Chondrocyte (in vitro differentiated cells): ENCODE measurements around the gene ATP6V0E2. TPM values are rescaled to one million over a fixed set of nuclear protein-coding genes. Genes with fewer than 3 reads are reported as not detected.

Experiments
- DNase-seq: peaks from one replicate; pipeline ENCODE4 v3.0.0; 2021; ENCODE audit warnings: mixed read lengths, low spot score
- H3K27ac Mint-ChIP-seq: one replicate; pipeline ENCODE4 v1.8.0; 2021; ENCODE audit warnings: mild to moderate bottlenecking, moderate library complexity, mixed read lengths; ENCODE audit not compliant: unreplicated experiment
- H3K27me3 Mint-ChIP-seq: 2 replicates; pipeline ENCODE4 v1.8.0; 2021; ENCODE audit warnings: low read depth, mixed read lengths
- H3K36me3 Mint-ChIP-seq: 2 replicates; pipeline ENCODE4 v1.8.0; 2021; ENCODE audit warnings: low read depth, mixed read lengths
- H3K4me1 Mint-ChIP-seq: 2 replicates; pipeline ENCODE4 v1.8.0; 2021; ENCODE audit warnings: low read depth, mild to moderate bottlenecking, mixed read lengths
- H3K4me3 Mint-ChIP-seq: one replicate; pipeline ENCODE4 v1.8.0; 2021; ENCODE audit warnings: mild to moderate bottlenecking, moderate library complexity, mixed read lengths; ENCODE audit not compliant: unreplicated experiment
- H3K9me3 Mint-ChIP-seq: 2 replicates; pipeline ENCODE4 v1.8.0; 2021; ENCODE audit warnings: low read depth, mixed read lengths
- total RNA-seq: library from RNA; stranded (reverse); gene quantifications from 3 replicates; pipeline ENCODE4 v1.2.1, GENCODE V29; 2021
- TF ChIP-seq, protein P1 (sequence below): fragments of 200-600 bp; sonication (generic); IDR thresholded peaks from 2 replicates; pipeline ENCODE4 v1.5.0; 2021; ENCODE audit warnings: antibody characterized with exemption, mild to moderate bottlenecking, moderate library complexity

ATP6V0E2 gene
- total RNA-seq, 1 donor from 2014 or later = 24.8 TPM

DNA sequence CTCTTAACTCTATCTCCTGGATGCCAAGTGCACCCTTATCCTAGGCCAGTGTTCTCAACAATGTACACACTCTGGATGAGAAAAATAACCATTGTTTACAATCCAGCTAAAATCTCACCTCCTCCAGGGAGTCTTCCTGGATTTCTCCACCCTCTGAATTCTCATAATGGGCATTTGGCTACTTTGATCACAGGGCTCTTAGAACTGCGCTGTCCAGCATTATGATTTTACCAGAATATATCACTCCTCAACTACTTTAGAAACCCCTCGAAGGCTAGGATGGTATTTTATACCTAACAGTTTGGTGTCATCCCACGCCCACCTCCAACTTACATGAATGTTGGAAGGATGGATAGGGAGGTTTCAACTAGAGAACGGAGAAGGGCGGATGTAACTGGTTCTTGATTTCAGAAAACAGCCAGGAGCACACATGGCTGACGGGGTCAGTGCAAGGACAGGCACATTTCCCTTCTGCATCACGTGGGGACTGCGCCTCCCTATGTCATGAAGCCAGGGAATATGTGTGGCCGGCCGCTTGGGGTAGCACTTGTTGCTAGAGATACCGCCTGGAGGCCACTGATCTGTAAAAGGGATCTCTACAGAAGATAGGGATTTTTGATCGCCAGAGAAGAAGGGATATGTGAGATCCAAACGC is 1.2 kb upstream of the ATP6V0E2 start:
- H3K9me3 Mint-ChIP-seq = no peaks in the 10 kb centered on the region
- H3K4me1 Mint-ChIP-seq = peaks cover 17% of the 10 kb centered on the region
- peak overlapping the region; percentile 90 for H3K27ac Mint-ChIP-seq
- no peaks in the 10 kb centered on the region for H3K36me3 Mint-ChIP-seq
- DNase-seq = no peak
- H3K4me3 Mint-ChIP-seq = peak overlapping the region; percentile 83
- TF ChIP-seq, protein P1, sequence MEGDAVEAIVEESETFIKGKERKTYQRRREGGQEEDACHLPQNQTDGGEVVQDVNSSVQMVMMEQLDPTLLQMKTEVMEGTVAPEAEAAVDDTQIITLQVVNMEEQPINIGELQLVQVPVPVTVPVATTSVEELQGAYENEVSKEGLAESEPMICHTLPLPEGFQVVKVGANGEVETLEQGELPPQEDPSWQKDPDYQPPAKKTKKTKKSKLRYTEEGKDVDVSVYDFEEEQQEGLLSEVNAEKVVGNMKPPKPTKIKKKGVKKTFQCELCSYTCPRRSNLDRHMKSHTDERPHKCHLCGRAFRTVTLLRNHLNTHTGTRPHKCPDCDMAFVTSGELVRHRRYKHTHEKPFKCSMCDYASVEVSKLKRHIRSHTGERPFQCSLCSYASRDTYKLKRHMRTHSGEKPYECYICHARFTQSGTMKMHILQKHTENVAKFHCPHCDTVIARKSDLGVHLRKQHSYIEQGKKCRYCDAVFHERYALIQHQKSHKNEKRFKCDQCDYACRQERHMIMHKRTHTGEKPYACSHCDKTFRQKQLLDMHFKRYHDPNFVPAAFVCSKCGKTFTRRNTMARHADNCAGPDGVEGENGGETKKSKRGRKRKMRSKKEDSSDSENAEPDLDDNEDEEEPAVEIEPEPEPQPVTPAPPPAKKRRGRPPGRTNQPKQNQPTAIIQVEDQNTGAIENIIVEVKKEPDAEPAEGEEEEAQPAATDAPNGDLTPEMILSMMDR = peak; percentile 64
- no peaks in the 10 kb centered on the region for H3K27me3 Mint-ChIP-seq

DNA sequence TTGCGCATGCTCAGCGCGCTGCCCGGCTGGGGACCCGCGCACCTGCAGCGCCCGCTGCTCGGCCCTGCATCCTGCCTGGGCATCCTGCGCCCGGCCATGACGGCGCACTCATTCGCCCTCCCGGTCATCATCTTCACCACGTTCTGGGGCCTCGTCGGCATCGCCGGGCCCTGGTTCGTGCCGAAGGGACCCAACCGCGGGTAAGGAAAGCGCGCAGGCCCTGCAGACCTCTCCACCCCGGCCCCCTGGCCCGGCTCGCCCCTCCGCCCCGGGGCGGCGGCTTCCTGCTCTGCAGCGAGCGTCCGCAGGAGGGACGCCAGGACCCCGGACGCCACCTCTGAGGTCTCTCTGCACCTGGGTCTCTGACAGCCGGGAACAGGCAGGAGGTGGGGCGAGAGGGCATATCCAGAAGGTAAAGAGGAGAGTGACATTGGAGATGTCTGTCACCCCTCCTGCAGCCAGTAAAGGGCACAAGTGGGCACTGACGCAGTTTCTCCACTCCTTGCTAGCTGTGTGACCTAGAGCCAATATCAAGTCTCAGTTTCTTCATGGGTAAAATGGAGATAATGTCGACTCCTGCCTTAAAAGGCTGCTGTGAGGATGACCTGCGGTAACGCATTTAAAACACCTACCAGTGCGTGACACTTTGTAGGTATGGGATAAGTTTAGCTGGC is 338 bp downstream of the ATP6V0E2 start:
- H3K4me1 Mint-ChIP-seq = peaks cover 17% of the 10 kb centered on the region
- no peaks in the 10 kb centered on the region for H3K27me3 Mint-ChIP-seq
- H3K9me3 Mint-ChIP-seq = no peaks in the 10 kb centered on the region
- H3K4me3 Mint-ChIP-seq = peak overlapping the region; percentile 83
- no peak overlapping the region for H3K27ac Mint-ChIP-seq
- TF ChIP-seq, protein P1 = no peak
- DNase-seq = no peak
- peaks cover 2% of the 10 kb centered on the region for H3K36me3 Mint-ChIP-seq

DNA sequence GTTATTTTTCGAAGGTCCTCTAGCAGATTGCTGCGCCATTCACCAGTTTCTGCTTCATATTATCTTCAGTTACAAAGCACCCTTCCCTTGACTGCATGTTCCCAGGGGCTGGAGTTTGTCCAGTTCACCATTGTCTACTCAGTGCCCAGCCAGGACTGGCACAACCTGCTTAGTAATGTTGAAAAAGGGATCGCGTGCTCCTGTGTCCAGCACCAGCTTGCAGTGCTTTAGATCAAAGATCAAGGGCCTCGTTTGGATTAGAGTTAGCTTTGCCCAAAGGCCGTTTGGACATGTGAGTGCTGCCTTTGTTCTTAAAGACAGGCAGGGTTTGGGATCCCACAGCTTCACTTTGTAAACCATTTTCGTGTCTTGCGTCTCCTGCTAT is 867 bp downstream of the ATP6V0E2 start:
- no peak for DNase-seq
- TF ChIP-seq, protein P1 = no peak
- Mint-ChIP-seq H3K27me3 (no peaks in the 10 kb centered on the region), H3K4me3 (peak overlapping the region; percentile 83), H3K27ac (no peak overlapping the region), H3K36me3 (peaks cover 2% of the 10 kb centered on the region), H3K9me3 (no peaks in the 10 kb centered on the region), H3K4me1 (peaks cover 17% of the 10 kb centered on the region)

GRCh38 chr7:149875396-149875795 is 1.6 kb downstream of the ATP6V0E2 start:
- Mint-ChIP-seq H3K4me1 (peaks cover 17% of the 10 kb centered on the region), H3K36me3 (peaks cover 2% of the 10 kb centered on the region), H3K27ac (peak overlapping the region; percentile 51), H3K9me3 (no peaks in the 10 kb centered on the region), H3K4me3 (no peak overlapping the region), H3K27me3 (no peaks in the 10 kb centered on the region)
- TF ChIP-seq, protein P1 = no peak
- no peak for DNase-seq

DNA sequence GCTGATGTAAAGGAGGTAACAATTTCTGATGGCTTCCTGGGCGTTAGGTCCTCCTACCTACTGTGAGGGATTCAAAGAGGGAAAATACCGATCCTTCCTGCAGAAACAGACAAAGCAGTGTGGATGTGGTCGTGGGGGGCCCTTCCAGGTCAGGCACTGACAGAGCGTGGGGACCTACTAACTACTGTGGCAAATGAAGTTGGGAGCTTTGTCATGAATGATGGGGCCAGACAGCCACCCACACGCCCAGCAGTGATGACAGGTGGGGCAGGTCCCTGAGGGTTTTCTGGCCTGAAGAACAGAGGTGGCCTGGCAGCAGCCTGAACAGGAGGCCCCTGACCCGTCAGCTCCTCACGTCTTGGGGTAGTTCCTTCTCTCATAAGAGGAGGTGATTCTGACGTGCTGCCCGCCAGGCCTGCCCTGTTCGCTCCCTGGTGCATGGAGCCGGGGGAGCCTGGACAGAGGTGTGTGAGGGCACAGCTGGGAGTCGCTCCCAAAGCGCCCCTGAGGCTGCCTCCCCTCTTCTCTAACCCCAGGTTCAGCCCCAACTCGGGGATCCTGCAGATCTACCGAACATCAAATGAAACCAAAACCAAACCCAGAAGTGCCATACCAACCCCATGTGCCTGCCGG is 4.2 kb downstream of the ATP6V0E2 start:
- Mint-ChIP-seq H3K4me1 (peaks cover 7% of the 10 kb centered on the region), H3K27me3 (no peaks in the 10 kb centered on the region), H3K27ac (no peak overlapping the region), H3K36me3 (peaks cover 2% of the 10 kb centered on the region), H3K9me3 (no peaks in the 10 kb centered on the region), H3K4me3 (no peak overlapping the region)
- TF ChIP-seq, protein P1 = no peak
- no peak for DNase-seq
